GM23338 (cell line): Measurements from ENCODE around the gene SCIMP. TPM values are rescaled to one million over a fixed set of nuclear protein-coding genes. Genes with fewer than 3 reads are reported as not detected.
"Not testable (repeated sequence)": the region's sequence is repeated elsewhere in the genome, so short reads cannot be mapped to it uniquely, and the experiment has no call there.

Experiments
- ATAC-seq: fragments of 200-7000 bp; cut with Tn5 transposase; 3 replicates; pipeline ENCODE4 v1.9.1; 2020
- DNase-seq: peaks from one replicate; pipeline ENCODE4 v3.0.0-alpha.2; 2015; ENCODE audit warnings: low spot score
- H2AFZ ChIP-seq: fragments of 200-600 bp; sonication (generic); 2 replicates; pipeline ENCODE4 v1.8.0; 2016; ENCODE audit warnings: antibody characterized with exemption, mild to moderate bottlenecking, moderate library complexity
- H3F3A ChIP-seq: fragments of 200-600 bp; sonication (generic); replicated peaks from 2 replicates; pipeline ENCODE4 v1.8.0; 2017; ENCODE audit warnings: antibody characterized with exemption, mixed run types, low read depth
- H3K27ac ChIP-seq: fragments of 200-600 bp; sonication (generic); 2 replicates; pipeline ENCODE4 v1.6.1; 2016; ENCODE audit warnings: low read depth
- H3K27me3 ChIP-seq: fragments of 200-600 bp; sonication (generic); 2 replicates; pipeline ENCODE4 v1.8.0; 2016; ENCODE audit warnings: mild to moderate bottlenecking, mixed run types, moderate library complexity; ENCODE audit not compliant: insufficient read depth
- H3K36me3 ChIP-seq: fragments of 200-600 bp; sonication (generic); 2 replicates; pipeline ENCODE4 v1.8.0; 2016; ENCODE audit warnings: mild to moderate bottlenecking; ENCODE audit not compliant: insufficient read depth
- H3K4me1 ChIP-seq: fragments of 200-600 bp; sonication (generic); 2 replicates; pipeline ENCODE4 v1.8.0; 2016; ENCODE audit warnings: mild to moderate bottlenecking, moderate library complexity; ENCODE audit not compliant: insufficient read depth
- H3K4me2 ChIP-seq: fragments of 200-600 bp; sonication (generic); 2 replicates; pipeline ENCODE4 v1.7.1; 2017; ENCODE audit warnings: mixed run types
- H3K4me3 ChIP-seq: fragments of 200-600 bp; sonication (generic); 2 replicates; pipeline ENCODE4 v1.6.1; 2016; ENCODE audit warnings: mixed run types
- H3K79me2 ChIP-seq: fragments of 200-600 bp; sonication (generic); replicated peaks from 2 replicates; pipeline ENCODE4 v1.8.0; 2017; ENCODE audit warnings: mild to moderate bottlenecking; ENCODE audit not compliant: insufficient read depth
- H3K9me2 ChIP-seq: fragments of 200-600 bp; sonication (generic); 2 replicates; pipeline ENCODE4 v1.8.0; 2017; ENCODE audit not compliant: insufficient read depth
- H4K20me1 ChIP-seq: fragments of 200-600 bp; sonication (generic); replicated peaks from 2 replicates; pipeline ENCODE4 v1.8.0; 2017; ENCODE audit warnings: mild to moderate bottlenecking; ENCODE audit not compliant: insufficient read depth
- H3K27ac Mint-ChIP-seq: 2 replicates; pipeline ENCODE4 v1.8.0; 2020; ENCODE audit warnings: inconsistent platforms, mild to moderate bottlenecking, moderate library complexity, mixed read lengths
- H3K27me3 Mint-ChIP-seq: 3 replicates; pipeline ENCODE4 v1.8.0; 2022; ENCODE audit warnings: low read depth, mild to moderate bottlenecking, moderate library complexity, mixed read lengths, inconsistent platforms; ENCODE audit not compliant: insufficient read depth, poor library complexity
- H3K36me3 Mint-ChIP-seq: 3 replicates; pipeline ENCODE4 v1.8.0; 2021; ENCODE audit warnings: low read depth, mild to moderate bottlenecking, inconsistent platforms, moderate library complexity, mixed read lengths
- H3K4me1 Mint-ChIP-seq: 3 replicates; pipeline ENCODE4 v1.8.0; 2020; ENCODE audit warnings: mild to moderate bottlenecking, inconsistent platforms, mixed read lengths
- H3K4me3 Mint-ChIP-seq: 3 replicates; pipeline ENCODE4 v1.8.0; 2021; ENCODE audit warnings: moderate library complexity, mild to moderate bottlenecking, inconsistent platforms, mixed read lengths
- H3K9me3 Mint-ChIP-seq: 3 replicates; pipeline ENCODE4 v1.8.0; 2020; ENCODE audit warnings: moderate library complexity, mild to moderate bottlenecking, inconsistent platforms, mixed read lengths
- CTCF ChIP-seq, 2 experiments: fragments of 200-600 bp in 1 of 2; sonication (generic) in 1 of 2; conservative IDR thresholded peaks; 2 replicates each; pipeline versions ENCODE4 v1.5.1 to v1.6.1; 2016 to 2017; ENCODE audit warnings: antibody characterized with exemption in 2 of 2, low read depth in 2 of 2, mild to moderate bottlenecking in 2 of 2, moderate library complexity in 1 of 2
- ETS1 ChIP-seq: IDR thresholded peaks from 2 replicates; pipeline ENCODE4 v1.6.1; 2016; ENCODE audit warnings: antibody characterized with exemption
- REST ChIP-seq: IDR thresholded peaks from one replicate; pipeline ENCODE4 v1.6.1; 2018; ENCODE audit warnings: antibody characterized with exemption; ENCODE audit not compliant: unreplicated experiment
- polyA plus RNA-seq: library from polyadenylated mRNA; unstranded; fragments of >200 nt; fragmentation: Nextera tagmentation; extraction: Ambion mirVana; gene quantifications from 2 replicates; pipeline ENCODE4 v1.2.1, GENCODE V29; 2016
- total RNA-seq: library from RNA; depleted of rRNA; stranded (reverse); fragments of >200 nt; shearing (Covaris generic); gene quantifications from 2 replicates; pipeline ENCODE4 v1.2.3, GENCODE V29; 2014

SCIMP gene
- total and polyA plus RNA-seq, 2 experiments from 2014 or later, result 0.36 TPM; not detected in 1

GRCh38 chr17:5236938-5237540 lies 2.4 kb upstream of the SCIMP start:
- ATAC-seq (no peak), DNase-seq (no peak)
- TF ChIP-seq ETS1, result no peak
- TF ChIP-seq REST, result no peak
- no peak for TF ChIP-seq CTCF (conservative IDR thresholded peaks at IDR 0.05; ENCODE audit: low read depth in 2 of 2)
- Histone ChIP-seq H3K4me3 (no peak overlapping the region), H3K4me2 (no peak overlapping the region), H3K27me3 (no peaks in the 10 kb centered on the region), H3K36me3 (no peaks in the 10 kb centered on the region), H4K20me1 (no peaks in the 10 kb centered on the region), H3K27ac (no peak overlapping the region), H3K79me2 (no peaks in the 10 kb centered on the region), H3K9me2 (no peaks in the 10 kb centered on the region), H2AFZ (no peak overlapping the region), H3F3A (no peaks in the 10 kb centered on the region), H3K4me1 (no peaks in the 10 kb centered on the region)
- no peaks in the 10 kb centered on the region for H3K36me3 Mint-ChIP-seq
- no peak overlapping the region; the same call in 2 of the 3 replicates for H3K4me3 Mint-ChIP-seq
- H3K27ac Mint-ChIP-seq, result no peak overlapping the region
- no peaks in the 10 kb centered on the region for H3K4me1 Mint-ChIP-seq
- H3K9me3 Mint-ChIP-seq, result no peaks in the 10 kb centered on the region; the same call in 2 of the 3 replicates
- H3K27me3 Mint-ChIP-seq, result peaks cover 4% of the 10 kb centered on the region

GRCh38 chr17:5233492-5233891 lies 1.2 kb downstream of the SCIMP start:
- not testable (repeated sequence) for H3K27me3 ChIP-seq, ATAC-seq, H4K20me1 ChIP-seq, H3K4me1 Mint-ChIP-seq, H2AFZ ChIP-seq, H3K4me3 Mint-ChIP-seq, H3K79me2 ChIP-seq, H3K9me2 ChIP-seq, H3K27ac ChIP-seq, H3K4me3 ChIP-seq, H3K9me3 Mint-ChIP-seq, H3K4me2 ChIP-seq, H3K36me3 ChIP-seq, H3K27ac Mint-ChIP-seq, H3F3A ChIP-seq, DNase-seq, H3K27me3 Mint-ChIP-seq, H3K4me1 ChIP-seq, H3K36me3 Mint-ChIP-seq
